HEK293T (cell line): ENCODE results near the gene CNIH1.

Source experiments
- CTCF ChIA-PET: fragments of 350-600 bp; formaldehyde crosslinking; extraction: SDS; loops from one replicate; lab custom pipeline; 2021; ENCODE audit warnings: antibody characterized with exemption, inconsistent platforms; lab: Yijun Ruan, JAX
- POLR2A ChIA-PET: fragments of 350-600 bp; formaldehyde crosslinking; extraction: SDS; loops from one replicate; lab custom pipeline; 2020; ENCODE audit warnings: antibody characterized with exemption, inconsistent platforms; lab: Yijun Ruan, JAX
- DNase-seq: peaks from one replicate; pipeline ENCODE4 v3.0.0; 2012; ENCODE audit warnings: mixed read lengths; ENCODE audit errors: extremely low spot score
- ARNT ChIP-seq: fragments of 450-650 bp; IDR thresholded peaks from 2 replicates; pipeline ENCODE4 v1.6.1; 2017; ENCODE audit warnings: mild to moderate bottlenecking
- BHLHE40 ChIP-seq: fragments of 450-650 bp; IDR thresholded peaks from 2 replicates; pipeline ENCODE4 v1.6.1; 2016; ENCODE audit warnings: mild to moderate bottlenecking, moderate library complexity, borderline replicate concordance
- CTBP1 ChIP-seq: fragments of 450-650 bp; IDR thresholded peaks from 2 replicates; pipeline ENCODE4 v1.6.1; 2016; ENCODE audit warnings: borderline replicate concordance
- ELF4 ChIP-seq: fragments of 450-650 bp; IDR thresholded peaks from 2 replicates; pipeline ENCODE4 v1.6.1; 2017; ENCODE audit warnings: antibody characterized with exemption
- FOXA1 ChIP-seq: fragments of 450-650 bp; IDR thresholded peaks from 2 replicates; pipeline ENCODE4 v1.6.1; 2016; ENCODE audit warnings: mild to moderate bottlenecking
- FOXK2 ChIP-seq: fragments of 450-650 bp; IDR thresholded peaks from 2 replicates; pipeline ENCODE4 v1.6.1; 2016; ENCODE audit warnings: mild to moderate bottlenecking
- FOXM1 ChIP-seq: fragments of 450-650 bp; IDR thresholded peaks from 2 replicates; pipeline ENCODE4 v1.6.1; 2017; ENCODE audit warnings: mild to moderate bottlenecking, borderline replicate concordance
- HDGF ChIP-seq: fragments of 450-650 bp; IDR thresholded peaks from 2 replicates; pipeline ENCODE4 v1.6.1; 2017; ENCODE audit warnings: antibody characterized with exemption, borderline replicate concordance
- L3MBTL2 ChIP-seq: fragments of 450-650 bp; conservative IDR thresholded peaks from 2 replicates; pipeline ENCODE4 v1.6.1; 2016; ENCODE audit warnings: mild to moderate bottlenecking
- LEF1 ChIP-seq: fragments of 450-650 bp; IDR thresholded peaks from 2 replicates; pipeline ENCODE4 v1.6.1; 2017; ENCODE audit warnings: mild to moderate bottlenecking, borderline replicate concordance
- NFRKB ChIP-seq: fragments of 450-650 bp; IDR thresholded peaks from 2 replicates; pipeline ENCODE4 v1.6.1; 2016; ENCODE audit warnings: mild to moderate bottlenecking, moderate library complexity
- SP1 ChIP-seq: fragments of 450-650 bp; IDR thresholded peaks from 2 replicates; pipeline ENCODE4 v1.6.1; 2017
- SUZ12 ChIP-seq: fragments of 450-650 bp; IDR thresholded peaks from 2 replicates; pipeline ENCODE4 v1.6.1; 2016; ENCODE audit warnings: mild to moderate bottlenecking
- TARDBP ChIP-seq: fragments of 450-650 bp; IDR thresholded peaks from 2 replicates; pipeline ENCODE4 v1.6.1; 2016
- ZNF384 ChIP-seq: fragments of 450-650 bp; IDR thresholded peaks from 2 replicates; pipeline ENCODE4 v1.6.1; 2016
- TF ChIP-seq, protein P1 (sequence below): fragments of 450-650 bp; IDR thresholded peaks from 2 replicates; pipeline ENCODE4 v1.6.1; 2016

The CNIH1 gene

DNA sequence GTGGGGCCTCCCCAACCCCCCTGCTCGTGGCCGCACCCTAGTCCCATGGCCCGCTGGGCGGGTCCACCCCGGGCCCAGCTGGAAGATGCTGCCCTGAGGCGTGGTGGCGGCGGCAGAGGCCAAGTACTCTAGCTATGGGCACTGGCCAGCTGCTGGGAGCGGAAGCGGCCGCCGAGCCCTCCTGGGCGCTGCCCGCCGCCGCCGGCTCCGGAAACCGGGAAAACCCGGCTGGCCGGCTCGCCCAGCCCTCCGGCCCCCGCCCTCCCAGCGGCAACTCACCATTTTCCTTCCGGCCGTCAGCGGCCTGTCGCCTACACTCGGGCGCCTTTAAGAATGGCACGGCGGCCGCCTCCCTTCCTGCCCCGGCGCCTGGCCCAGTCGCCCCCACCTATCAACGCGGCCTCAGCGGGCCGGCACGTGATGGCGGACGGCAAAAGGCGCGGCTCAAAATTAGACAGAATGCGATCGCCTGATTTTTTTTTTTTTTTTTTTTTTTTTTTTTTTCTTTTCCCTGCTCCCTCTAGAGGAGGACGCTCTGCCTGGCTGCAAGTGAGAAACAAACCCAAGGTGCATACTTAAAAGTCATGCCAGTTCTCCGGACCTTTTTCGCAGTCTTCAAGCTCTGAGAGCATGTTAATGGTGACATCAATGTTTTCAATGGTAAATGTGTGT lies 47.6 kb upstream of the CNIH1 start, which contains the start of gene GMFB:
TSS of gene GMFB (minus strand) at position 335 of the 672 bp plus-strand sequence. CDS start at position 282, 53 bp downstream.
- peak; percentile 84 for DNase-seq
- ChIA-PET POLR2A (interaction anchor here (1.0 to 2.0 kb wide), 10 partner anchors 19 to 122 kb away, joined by 3 to 12 read pairs (median 4); partner anchors contain the start of genes CDKN3 and CGRRF1), CTCF (interaction anchor here (0.6 to 0.7 kb wide), 2 partner anchors 73 to 423 kb away, joined by 4 to 9 read pairs; no protein-coding TSS in a partner anchor)
- no peak for TF ChIP-seq SP1
- peak; percentile 100 for TF ChIP-seq ZNF384
- no peak for TF ChIP-seq LEF1
- no peak for TF ChIP-seq TARDBP
- peak; percentile 66 for TF ChIP-seq L3MBTL2
- TF ChIP-seq NFRKB, result no peak
- TF ChIP-seq BHLHE40, result no peak
- no peak for TF ChIP-seq FOXA1
- TF ChIP-seq CTBP1, result no peak
- no peak for TF ChIP-seq ELF4
- no peak for TF ChIP-seq SUZ12
- TF ChIP-seq FOXK2, result no peak
- no peak for TF ChIP-seq FOXM1
- no peak for TF ChIP-seq HDGF
- TF ChIP-seq, protein P1, sequence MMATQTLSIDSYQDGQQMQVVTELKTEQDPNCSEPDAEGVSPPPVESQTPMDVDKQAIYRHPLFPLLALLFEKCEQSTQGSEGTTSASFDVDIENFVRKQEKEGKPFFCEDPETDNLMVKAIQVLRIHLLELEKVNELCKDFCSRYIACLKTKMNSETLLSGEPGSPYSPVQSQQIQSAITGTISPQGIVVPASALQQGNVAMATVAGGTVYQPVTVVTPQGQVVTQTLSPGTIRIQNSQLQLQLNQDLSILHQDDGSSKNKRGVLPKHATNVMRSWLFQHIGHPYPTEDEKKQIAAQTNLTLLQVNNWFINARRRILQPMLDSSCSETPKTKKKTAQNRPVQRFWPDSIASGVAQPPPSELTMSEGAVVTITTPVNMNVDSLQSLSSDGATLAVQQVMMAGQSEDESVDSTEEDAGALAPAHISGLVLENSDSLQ, result peak; percentile 42; the same call in 1 of the 2 replicates
- no peak for TF ChIP-seq ARNT

DNA sequence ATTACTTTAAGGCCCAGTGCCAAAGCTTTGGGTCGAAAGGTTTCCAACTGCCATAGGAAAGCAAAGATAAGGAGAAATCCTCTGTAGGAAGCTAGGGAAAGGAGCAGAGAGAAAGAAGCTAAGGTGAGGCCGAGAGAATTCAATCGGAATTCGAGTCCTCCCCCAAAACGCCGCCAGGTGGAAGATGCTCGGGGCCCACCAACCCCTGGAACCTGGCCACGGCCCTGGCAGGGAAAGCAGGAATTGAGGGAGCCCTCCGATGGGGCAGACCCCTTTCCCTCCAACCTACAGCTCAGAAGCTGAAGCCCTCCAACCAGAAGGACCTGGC lies 47.1 kb upstream of the CNIH1 start:
- DNase-seq, result no peak
- POLR2A ChIA-PET, result interaction anchor here (1.0 to 2.0 kb wide), 11 partner anchors 14 to 121 kb away, joined by 3 to 12 read pairs (median 3); partner anchors contain the start of genes CDKN3 and CGRRF1
- TF ChIP-seq LEF1 (no peak), SP1 (no peak), FOXA1 (no peak), HDGF (no peak), TARDBP (no peak), FOXM1 (no peak), NFRKB (no peak), ARNT (no peak), BHLHE40 (no peak), CTBP1 (no peak), FOXK2 (no peak), ELF4 (no peak), ZNF384 (no peak), SUZ12 (no peak), L3MBTL2 (no peak)
- TF ChIP-seq, protein P1, result no peak
- CTCF ChIA-PET, result interaction anchor here (1.4 kb wide), 1 partner anchor 21 kb away, joined by 3 read pairs; no protein-coding TSS in a partner anchor

DNA sequence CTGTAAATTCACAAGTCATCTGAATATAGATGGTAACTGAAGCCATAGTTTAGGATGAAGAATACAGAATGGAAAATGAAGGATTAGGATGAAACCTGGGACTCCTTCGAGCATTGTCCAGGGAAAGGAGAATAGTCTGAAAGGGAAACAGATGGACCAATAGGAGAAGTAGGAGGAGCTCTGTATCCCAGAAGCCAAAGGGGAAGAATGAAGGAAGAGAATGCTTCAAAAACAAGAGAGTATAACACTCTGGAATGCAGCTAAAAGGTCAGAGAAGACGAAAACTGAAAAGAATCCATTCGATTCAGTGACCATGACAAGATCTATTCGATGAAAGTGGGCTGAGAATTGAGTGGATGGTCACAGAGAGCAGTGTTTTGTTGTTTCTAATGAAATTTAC lies 46.6 kb upstream of the CNIH1 start:
- peak; percentile 43 for DNase-seq
- POLR2A ChIA-PET, result interaction anchor here (1.0 to 2.0 kb wide), 12 partner anchors 13 to 121 kb away, joined by 3 to 12 read pairs (median 3); partner anchors contain the start of genes CDKN3 and CGRRF1
- TF ChIP-seq NFRKB (no peak), ELF4 (no peak), SUZ12 (no peak), L3MBTL2 (0 out of 2 replicates have a peak, but pooled peaks have one; percentile 1), FOXK2 (no peak), TARDBP (no peak)
- TF ChIP-seq, protein P1, result no peak
- CTCF ChIA-PET, result interaction anchor here (1.4 kb wide), 1 partner anchor 22 kb away, joined by 3 read pairs; no protein-coding TSS in a partner anchor

DNA sequence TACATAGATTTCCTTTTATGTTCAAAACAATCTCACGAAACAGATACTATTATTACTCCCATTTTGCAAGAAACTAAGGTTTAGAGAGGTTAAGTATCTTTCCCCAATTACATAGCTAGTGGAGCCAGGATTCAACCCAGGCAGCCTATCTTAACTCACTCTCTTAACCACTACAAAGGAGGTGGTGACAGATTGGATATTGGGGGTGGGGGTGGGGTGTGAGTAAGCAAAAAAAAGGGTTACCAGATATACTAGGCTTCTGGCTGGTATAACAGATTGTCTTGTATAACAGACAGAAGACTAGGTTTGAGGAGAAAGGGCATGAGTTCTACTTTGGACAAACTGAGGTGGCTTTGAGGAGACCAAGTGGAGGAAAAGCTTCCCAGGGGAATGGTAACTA lies 45.5 kb upstream of the CNIH1 start:
- no peak for TF ChIP-seq TARDBP
- no peak for TF ChIP-seq NFRKB
- no peak for TF ChIP-seq ZNF384
- no peak for TF ChIP-seq SUZ12
- no peak for TF ChIP-seq FOXK2
- no peak for TF ChIP-seq CTBP1
- no peak for TF ChIP-seq LEF1
- TF ChIP-seq ELF4, result no peak
- no peak for TF ChIP-seq SP1
- no peak for TF ChIP-seq BHLHE40
- TF ChIP-seq L3MBTL2, result no peak
- TF ChIP-seq HDGF, result no peak
- no peak for TF ChIP-seq FOXM1
- TF ChIP-seq, protein P1, result no peak
- no peak for TF ChIP-seq FOXA1
- no peak for TF ChIP-seq ARNT
- ChIA-PET POLR2A (no interaction called here), CTCF (no interaction called here)
- no peak for DNase-seq

DNA sequence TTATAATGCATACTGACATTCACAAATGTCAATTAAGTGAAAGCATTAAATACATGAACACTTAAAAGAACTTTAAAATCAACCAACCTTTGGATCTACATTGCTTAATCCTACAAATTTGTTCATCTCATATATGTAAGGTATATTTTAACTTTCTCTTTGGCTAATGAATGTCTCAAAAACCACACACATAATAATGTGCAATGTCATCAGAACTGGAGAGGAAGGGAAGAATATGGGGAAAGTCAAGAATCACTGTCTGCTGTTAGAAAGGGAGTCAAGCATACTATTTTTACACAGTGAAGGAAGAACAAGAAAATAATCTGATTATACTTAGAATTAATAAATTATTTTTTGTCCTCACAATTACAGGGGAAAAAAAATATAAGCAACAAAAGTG lies 42.7 kb upstream of the CNIH1 start:
- ChIA-PET POLR2A (no interaction called here), CTCF (interaction anchor here (1.0 kb wide), 1 partner anchor 10 kb away, joined by 3 read pairs; no protein-coding TSS in a partner anchor)
- no peak for DNase-seq
- TF ChIP-seq FOXA1, result no peak
- TF ChIP-seq, protein P1, result no peak
- no peak for TF ChIP-seq L3MBTL2
- no peak for TF ChIP-seq FOXM1
- TF ChIP-seq SUZ12, result no peak
- TF ChIP-seq LEF1, result no peak
- no peak for TF ChIP-seq HDGF
- TF ChIP-seq FOXK2, result no peak
- TF ChIP-seq TARDBP, result no peak
- no peak for TF ChIP-seq ARNT
- TF ChIP-seq ZNF384, result no peak
- TF ChIP-seq BHLHE40, result no peak
- no peak for TF ChIP-seq CTBP1
- no peak for TF ChIP-seq SP1
